ENCODE results near the gene APBA3.

The APBA3 gene

DNA sequence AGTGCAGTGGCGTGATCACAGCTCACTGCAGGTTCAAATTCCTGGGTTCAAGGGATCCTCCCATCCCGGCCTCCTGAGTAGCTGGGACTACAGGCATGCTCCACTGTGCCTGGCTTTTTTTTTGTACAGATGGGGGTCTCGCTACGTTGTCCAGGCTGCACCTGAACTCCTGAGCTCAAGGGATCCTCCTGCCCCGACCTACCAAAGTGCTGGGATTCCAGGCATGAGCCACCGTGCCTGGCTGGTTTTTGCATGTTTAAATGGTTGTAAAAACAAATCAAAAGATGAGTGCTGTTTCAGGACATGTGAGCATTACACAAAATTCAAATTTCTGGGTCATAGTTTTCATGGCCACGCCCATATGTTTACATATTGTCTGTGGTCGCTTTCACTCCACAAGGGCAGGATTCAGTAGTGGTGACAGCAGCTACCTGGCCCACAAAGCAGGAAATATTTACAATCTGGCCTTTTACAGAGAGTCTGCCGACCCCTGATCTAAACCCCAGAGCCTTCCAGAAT, 19.4 kb upstream of the APBA3 start:
- Histone ChIP-seq H3K27ac (ENCODE audit: low read depth, low read length) (no peak overlapping the region), H3K4me1 (ENCODE audit: control insufficient read depth in 1 of 2, insufficient read depth in 2 of 2, low read length in 2 of 2) (peaks cover 0 to 4% of the 10 kb centered on the region in 2 donors), H3K9ac (ENCODE audit: low read depth in 1 of 2, low read length in 2 of 2) (no peak overlapping the region), H3K4me3 (ENCODE audit: low read depth in 1 of 2, low read length in 2 of 2) (no peak overlapping the region), H3K36me3 (ENCODE audit: control insufficient read depth in 1 of 2, insufficient read depth in 2 of 2, low read length in 2 of 2) (no peaks in the 10 kb centered on the region), H3K9me3 (ENCODE audit: control insufficient read depth in 1 of 2, low read length in 2 of 2) (peaks cover 16 to 17% of the 10 kb centered on the region in 2 donors), H3K27me3 (ENCODE audit: control insufficient read depth in 1 of 2, insufficient read depth in 2 of 2, low read length in 2 of 2) (peaks cover 0 to 11% of the 10 kb centered on the region in 2 donors)

DNA sequence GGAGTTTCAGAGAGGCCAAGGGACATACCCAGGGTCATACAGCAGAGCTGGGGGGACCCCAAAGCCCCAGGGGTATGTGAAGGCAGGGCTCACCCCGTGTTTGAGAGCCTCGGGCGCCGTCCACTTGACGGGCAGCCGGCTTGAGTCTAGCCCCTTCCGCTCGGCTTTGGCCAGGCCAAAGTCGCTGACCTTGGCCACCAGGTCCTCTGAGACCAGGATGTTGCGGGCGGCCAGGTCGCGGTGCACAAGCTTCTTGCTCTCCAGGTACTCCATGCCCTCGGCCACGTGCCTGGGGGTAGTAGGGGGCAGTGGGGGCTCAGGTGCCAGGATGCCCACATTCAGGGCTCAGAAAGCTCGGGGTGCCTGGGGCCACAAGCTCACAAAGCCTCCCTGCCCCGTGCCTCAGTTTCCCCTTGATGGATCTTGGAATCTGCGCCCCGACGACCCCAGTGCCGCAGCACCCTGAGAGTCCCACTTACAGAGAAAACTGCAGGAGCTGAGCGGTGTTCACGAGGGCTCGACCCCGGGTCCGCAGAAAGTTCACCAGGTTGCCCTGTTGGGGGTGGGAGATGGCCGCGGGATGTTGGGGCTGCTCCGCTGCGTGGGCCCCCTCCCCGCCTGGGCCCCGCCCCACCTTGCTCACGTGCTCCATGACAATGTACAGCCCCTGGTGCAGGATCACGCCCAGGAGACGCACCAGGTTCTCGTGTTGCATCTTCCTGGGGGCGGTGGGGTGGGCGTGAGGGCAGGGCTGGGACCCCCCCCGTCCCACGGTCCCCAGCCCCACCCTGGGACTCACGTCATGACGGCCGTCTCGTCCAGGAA, 17.6 kb upstream of the APBA3 start:
- no peaks in the 10 kb centered on the region for H3K4me1 ChIP-seq (ENCODE audit: control insufficient read depth in 1 of 2, insufficient read depth in 2 of 2, low read length in 2 of 2)
- H3K27me3 ChIP-seq (ENCODE audit: control insufficient read depth in 1 of 2, insufficient read depth in 2 of 2, low read length in 2 of 2): no peaks in the 10 kb centered on the region
- H3K9ac ChIP-seq (ENCODE audit: low read depth in 1 of 2, low read length in 2 of 2): no peak overlapping the region
- no peak overlapping the region for H3K27ac ChIP-seq (ENCODE audit: low read depth, low read length)
- H3K4me3 ChIP-seq (ENCODE audit: low read depth in 1 of 2, low read length in 2 of 2): no peak overlapping the region
- no peaks in the 10 kb centered on the region for H3K36me3 ChIP-seq (ENCODE audit: control insufficient read depth in 1 of 2, insufficient read depth in 2 of 2, low read length in 2 of 2)
- peaks cover 16 to 17% of the 10 kb centered on the region in 2 donors for H3K9me3 ChIP-seq (ENCODE audit: control insufficient read depth in 1 of 2, low read length in 2 of 2)

DNA sequence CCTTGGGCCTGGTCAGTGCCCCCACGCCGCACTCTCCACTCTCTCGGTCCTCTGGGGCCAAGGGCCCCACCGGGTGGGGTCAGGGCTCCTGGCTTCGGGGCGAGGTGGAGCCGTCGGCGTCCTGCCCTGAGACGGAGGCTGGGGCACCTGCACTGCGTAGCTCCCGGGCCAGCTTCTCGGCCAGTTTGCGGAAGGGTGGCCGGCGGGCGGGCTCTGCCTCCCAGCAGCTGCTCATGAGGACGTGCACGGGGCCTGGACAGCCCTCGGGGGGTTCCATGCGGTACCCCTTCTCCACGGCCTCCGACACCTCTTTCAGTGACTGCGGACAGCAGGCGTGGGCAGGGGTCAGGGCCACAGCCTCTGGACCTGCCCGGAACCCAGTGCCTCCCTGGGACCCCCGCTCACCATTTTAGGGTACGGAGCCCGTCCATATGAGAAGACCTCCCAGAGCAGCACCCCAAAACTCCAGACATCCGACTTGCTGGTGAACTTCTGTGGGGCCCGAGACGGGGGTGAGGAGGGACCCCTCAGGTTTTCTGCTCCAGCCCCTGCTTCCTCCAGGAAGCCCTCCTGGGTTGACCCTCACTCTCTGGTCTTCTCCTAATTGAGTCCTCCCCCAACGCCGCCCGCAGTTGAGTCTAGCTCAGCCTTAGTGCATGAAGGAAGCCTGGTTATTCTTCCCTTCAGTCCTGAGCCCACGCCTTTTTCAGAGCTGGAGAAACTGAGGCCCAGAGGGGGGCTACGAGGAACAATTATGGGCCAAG, 16.8 kb upstream of the APBA3 start:
- H3K9ac ChIP-seq (ENCODE audit: low read depth in 1 of 2, low read length in 2 of 2): no peak overlapping the region
- H3K4me3 ChIP-seq (ENCODE audit: low read depth in 1 of 2, low read length in 2 of 2): no peak overlapping the region
- peaks cover 16 to 17% of the 10 kb centered on the region in 2 donors for H3K9me3 ChIP-seq (ENCODE audit: control insufficient read depth in 1 of 2, low read length in 2 of 2)
- no peaks in the 10 kb centered on the region for H3K36me3 ChIP-seq (ENCODE audit: control insufficient read depth in 1 of 2, insufficient read depth in 2 of 2, low read length in 2 of 2)
- no peak overlapping the region for H3K27ac ChIP-seq (ENCODE audit: low read depth, low read length)
- no peaks in the 10 kb centered on the region for H3K27me3 ChIP-seq (ENCODE audit: control insufficient read depth in 1 of 2, insufficient read depth in 2 of 2, low read length in 2 of 2)
- no peaks in the 10 kb centered on the region for H3K4me1 ChIP-seq (ENCODE audit: control insufficient read depth in 1 of 2, insufficient read depth in 2 of 2, low read length in 2 of 2)

DNA sequence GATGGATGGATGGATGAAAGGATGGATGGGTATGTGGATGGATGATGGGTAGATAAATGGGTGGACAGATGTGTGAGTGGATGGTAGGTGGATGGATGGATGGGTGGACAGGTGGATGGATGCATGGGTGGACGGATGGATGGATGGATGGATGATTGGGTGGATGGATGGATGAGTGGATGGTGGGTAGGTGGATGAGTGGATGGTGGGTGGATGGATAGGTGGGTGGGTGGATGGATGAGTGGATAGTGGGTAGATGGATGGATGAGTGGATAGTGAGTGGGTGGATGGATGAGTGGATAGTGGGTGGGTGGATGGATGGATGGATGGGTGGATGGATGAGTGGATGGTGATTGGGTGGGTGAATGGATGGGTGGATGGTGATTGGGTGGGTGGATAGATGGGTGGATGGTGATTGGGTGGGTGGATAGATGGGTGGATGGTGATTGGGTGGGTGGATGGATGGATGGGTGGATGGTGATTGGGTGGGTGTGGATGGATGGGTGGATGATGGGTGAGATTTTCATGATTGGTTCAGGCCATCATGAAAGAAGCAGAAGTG, 15.1 kb upstream of the APBA3 start:
- Histone ChIP-seq H3K27me3 (ENCODE audit: control insufficient read depth in 1 of 2, insufficient read depth in 2 of 2, low read length in 2 of 2) (no peaks in the 10 kb centered on the region), H3K4me3 (ENCODE audit: low read depth in 1 of 2, low read length in 2 of 2) (no peak overlapping the region), H3K27ac (ENCODE audit: low read depth, low read length) (no peak overlapping the region), H3K36me3 (ENCODE audit: control insufficient read depth in 1 of 2, insufficient read depth in 2 of 2, low read length in 2 of 2) (no peaks in the 10 kb centered on the region), H3K9ac (ENCODE audit: low read depth in 1 of 2, low read length in 2 of 2) (no peak overlapping the region), H3K4me1 (ENCODE audit: control insufficient read depth in 1 of 2, insufficient read depth in 2 of 2, low read length in 2 of 2) (no peaks in the 10 kb centered on the region), H3K9me3 (ENCODE audit: control insufficient read depth in 1 of 2, low read length in 2 of 2) (peaks cover 6 to 7% of the 10 kb centered on the region in 2 donors)

DNA sequence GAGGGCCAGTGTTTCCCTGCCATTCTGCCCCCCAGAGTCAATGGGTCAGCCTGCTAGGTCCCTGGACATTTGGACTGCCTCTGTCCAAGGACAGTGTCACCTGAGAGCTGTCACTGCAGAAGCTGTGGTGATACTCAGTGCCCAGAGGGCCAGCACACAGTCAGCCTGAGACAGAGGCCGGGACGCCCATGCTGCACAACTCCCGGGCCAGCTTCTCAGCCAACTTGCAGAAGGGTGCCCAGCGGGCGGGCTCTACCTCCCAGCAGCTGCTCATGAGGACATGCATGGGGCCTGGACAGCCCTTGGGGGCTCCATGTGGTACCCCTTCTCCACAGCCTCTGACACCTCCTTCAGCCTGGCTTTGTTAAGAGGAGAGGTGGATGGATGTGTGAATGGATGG, 14.3 kb upstream of the APBA3 start:
- no peak overlapping the region for H3K9ac ChIP-seq (ENCODE audit: low read depth in 1 of 2, low read length in 2 of 2)
- H3K36me3 ChIP-seq (ENCODE audit: control insufficient read depth in 1 of 2, insufficient read depth in 2 of 2, low read length in 2 of 2): no peaks in the 10 kb centered on the region
- H3K4me3 ChIP-seq (ENCODE audit: low read depth in 1 of 2, low read length in 2 of 2): no peak overlapping the region
- H3K27ac ChIP-seq (ENCODE audit: low read depth, low read length): no peak overlapping the region
- no peaks in the 10 kb centered on the region for H3K27me3 ChIP-seq (ENCODE audit: control insufficient read depth in 1 of 2, insufficient read depth in 2 of 2, low read length in 2 of 2)
- no peaks in the 10 kb centered on the region for H3K4me1 ChIP-seq (ENCODE audit: control insufficient read depth in 1 of 2, insufficient read depth in 2 of 2, low read length in 2 of 2)
- H3K9me3 ChIP-seq (ENCODE audit: control insufficient read depth in 1 of 2, low read length in 2 of 2): no peaks in the 10 kb centered on the region

DNA sequence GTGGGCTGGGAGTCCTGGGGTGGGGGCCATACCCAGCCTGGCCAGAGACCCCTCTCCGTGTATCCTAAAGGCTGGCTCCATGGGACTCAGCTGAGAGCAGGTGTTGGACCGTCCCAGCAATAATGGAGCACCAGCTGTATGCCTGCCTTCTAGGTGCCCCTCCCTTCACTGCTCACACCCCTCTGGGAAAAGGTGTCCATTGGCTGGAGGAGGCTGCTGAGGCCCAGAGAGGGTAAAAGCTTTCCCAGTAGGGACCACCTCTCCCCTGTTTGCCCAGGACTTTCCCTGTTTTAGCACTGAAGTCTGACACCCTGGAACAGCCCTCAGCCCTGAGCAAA, 13.9 kb upstream of the APBA3 start:
- H3K27ac ChIP-seq (ENCODE audit: low read depth, low read length): no peak overlapping the region
- H3K4me3 ChIP-seq (ENCODE audit: low read depth in 1 of 2, low read length in 2 of 2): no peak overlapping the region
- H3K9me3 ChIP-seq (ENCODE audit: control insufficient read depth in 1 of 2, low read length in 2 of 2): no peaks in the 10 kb centered on the region

DNA sequence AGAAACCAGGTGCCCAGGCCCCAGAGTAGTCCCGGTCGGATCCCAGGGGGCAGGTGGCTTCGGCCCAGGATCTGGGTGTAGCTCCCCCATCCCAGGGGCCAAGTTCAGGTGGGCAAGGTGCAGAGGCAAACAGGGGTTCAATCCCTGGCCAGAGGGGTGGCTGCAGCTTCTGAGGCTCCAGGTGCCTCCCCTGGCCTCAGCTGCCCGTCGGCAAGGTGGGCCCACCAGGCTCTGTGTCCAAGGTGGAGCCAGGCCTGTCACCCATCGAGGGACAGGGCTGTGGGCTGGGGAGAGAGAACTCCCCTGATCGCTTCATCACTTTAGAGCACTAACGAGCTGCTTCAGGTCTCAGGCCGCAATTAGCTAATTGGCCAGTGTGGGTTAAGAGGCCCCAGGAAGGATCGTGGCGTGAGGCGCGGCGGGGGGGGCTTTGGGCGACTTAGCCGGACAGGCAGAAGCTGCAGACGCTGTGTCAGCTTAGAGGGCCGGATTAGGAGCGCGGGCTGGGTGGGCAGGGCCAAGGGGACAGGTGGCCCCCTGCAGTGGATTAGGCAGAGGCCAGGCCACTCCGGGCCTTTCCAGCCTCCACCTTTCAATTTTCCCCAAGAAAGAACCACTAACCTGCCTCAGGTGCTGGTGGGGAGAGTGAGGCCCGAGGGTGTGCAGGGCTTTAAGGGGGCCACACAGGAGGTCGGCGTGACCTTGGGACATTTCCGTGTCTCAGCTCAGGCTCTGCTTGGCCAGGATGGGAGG, 13.3 kb upstream of the APBA3 start:
- no peaks in the 10 kb centered on the region for H3K36me3 ChIP-seq (ENCODE audit: control insufficient read depth in 1 of 2, insufficient read depth in 2 of 2, low read length in 2 of 2)
- no peak overlapping the region for H3K27ac ChIP-seq (ENCODE audit: low read depth, low read length)
- H3K27me3 ChIP-seq (ENCODE audit: control insufficient read depth in 1 of 2, insufficient read depth in 2 of 2, low read length in 2 of 2): no peaks in the 10 kb centered on the region
- no peak overlapping the region for H3K4me3 ChIP-seq (ENCODE audit: low read depth in 1 of 2, low read length in 2 of 2)
- H3K9ac ChIP-seq (ENCODE audit: low read depth in 1 of 2, low read length in 2 of 2): no peak overlapping the region
- H3K9me3 ChIP-seq (ENCODE audit: control insufficient read depth in 1 of 2, low read length in 2 of 2): no peaks in the 10 kb centered on the region
- no peaks in the 10 kb centered on the region for H3K4me1 ChIP-seq (ENCODE audit: control insufficient read depth in 1 of 2, insufficient read depth in 2 of 2, low read length in 2 of 2)

More for the DNA sequence above, 13.9 kb upstream of the APBA3 start:
- no peaks in the 10 kb centered on the region for H3K27me3 ChIP-seq (ENCODE audit: control insufficient read depth in 1 of 2, insufficient read depth in 2 of 2, low read length in 2 of 2)
- no peaks in the 10 kb centered on the region for H3K4me1 ChIP-seq (ENCODE audit: control insufficient read depth in 1 of 2, insufficient read depth in 2 of 2, low read length in 2 of 2)
- no peak overlapping the region for H3K9ac ChIP-seq (ENCODE audit: low read depth in 1 of 2, low read length in 2 of 2)
- H3K36me3 ChIP-seq (ENCODE audit: control insufficient read depth in 1 of 2, insufficient read depth in 2 of 2, low read length in 2 of 2): no peaks in the 10 kb centered on the region

DNA sequence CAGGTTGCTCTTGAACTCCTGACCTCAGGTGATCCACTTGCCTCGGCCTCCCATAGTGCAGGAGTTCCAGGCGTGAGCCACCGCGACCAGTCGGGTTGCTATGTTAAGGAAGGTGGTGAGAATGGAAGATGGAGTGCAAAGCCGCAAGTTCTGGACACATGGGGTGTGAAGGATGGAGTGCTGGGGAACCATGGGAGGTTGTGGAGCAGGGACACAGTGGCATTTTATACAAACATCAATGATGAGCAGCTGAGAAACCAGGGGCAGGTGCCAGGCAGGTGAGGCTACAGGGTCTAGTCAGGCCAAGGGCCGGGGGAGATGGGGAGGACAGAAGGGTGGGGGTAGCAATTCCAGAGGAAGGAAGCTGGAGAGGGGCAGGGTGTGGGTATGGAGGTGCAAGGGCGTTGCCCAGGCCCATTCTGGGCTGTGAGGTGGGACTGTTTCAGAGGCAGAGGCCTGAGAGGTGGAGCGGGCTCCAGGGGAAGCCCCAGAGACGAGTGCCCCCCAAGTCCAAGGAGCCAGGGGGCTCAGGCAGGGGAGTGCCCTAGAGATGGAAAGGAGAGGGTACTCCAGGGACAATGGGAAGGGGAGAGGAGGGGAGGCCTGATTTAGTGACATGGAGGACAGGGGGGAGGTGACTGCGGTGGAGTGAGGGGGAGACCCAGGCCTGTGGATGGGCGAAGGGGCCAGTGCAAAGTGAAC, 12.5 kb upstream of the APBA3 start:
- H3K9ac ChIP-seq (ENCODE audit: low read depth in 1 of 2, low read length in 2 of 2): no peak overlapping the region

DNA sequence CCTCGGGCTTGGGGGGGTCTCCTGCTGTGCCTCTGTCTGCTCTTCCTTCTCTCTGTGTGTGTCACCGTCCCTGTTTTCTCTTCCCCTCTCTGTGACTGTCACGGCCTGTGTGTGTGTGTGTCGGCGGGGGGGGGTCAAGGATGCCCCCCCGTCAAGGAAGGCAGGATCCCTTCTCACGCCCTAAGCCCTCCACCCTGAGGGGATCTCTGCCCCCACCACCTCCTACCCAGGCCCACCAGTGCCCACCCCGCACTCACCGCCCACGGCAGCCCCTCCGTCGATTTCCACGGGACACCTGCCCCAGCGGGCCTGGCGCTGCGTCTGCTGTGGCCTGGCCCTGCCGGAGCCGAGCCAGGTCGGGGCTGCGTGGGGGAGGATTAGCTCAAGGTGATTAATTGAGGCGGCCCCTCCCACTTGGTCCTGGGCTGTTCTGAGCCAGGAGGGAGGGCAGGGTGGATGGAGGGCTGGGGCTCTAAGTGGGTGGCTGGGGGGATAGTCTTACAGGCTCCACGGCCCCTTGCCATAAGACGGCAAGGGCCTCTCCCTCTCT, 10.5 kb upstream of the APBA3 start, which contains the start of gene RAX2:
Gene RAX2, minus strand, starts transcription at position 323 of the 550 bp plus-strand sequence. CDS start 486 bp downstream, outside the sequence.
- Histone ChIP-seq H3K4me1 (ENCODE audit: control insufficient read depth in 1 of 2, insufficient read depth in 2 of 2, low read length in 2 of 2) (no peaks in the 10 kb centered on the region), H3K36me3 (ENCODE audit: control insufficient read depth in 1 of 2, insufficient read depth in 2 of 2, low read length in 2 of 2) (peaks cover 10 to 17% of the 10 kb centered on the region in 2 donors), H3K27me3 (ENCODE audit: control insufficient read depth in 1 of 2, insufficient read depth in 2 of 2, low read length in 2 of 2) (no peaks in the 10 kb centered on the region), H3K9ac (ENCODE audit: low read depth in 1 of 2, low read length in 2 of 2) (no peak within 1 kb of the TSS), H3K9me3 (ENCODE audit: control insufficient read depth in 1 of 2, low read length in 2 of 2) (no peaks in the 10 kb centered on the region), H3K27ac (ENCODE audit: low read depth, low read length) (no peak within 1 kb of the TSS), H3K4me3 (ENCODE audit: low read depth in 1 of 2, low read length in 2 of 2) (no peak within 1 kb of the TSS)

More for the DNA sequence above, 12.5 kb upstream of the APBA3 start:
- Histone ChIP-seq H3K27ac (ENCODE audit: low read depth, low read length) (no peak overlapping the region), H3K36me3 (ENCODE audit: control insufficient read depth in 1 of 2, insufficient read depth in 2 of 2, low read length in 2 of 2) (peaks cover 0 to 4% of the 10 kb centered on the region in 2 donors), H3K27me3 (ENCODE audit: control insufficient read depth in 1 of 2, insufficient read depth in 2 of 2, low read length in 2 of 2) (no peaks in the 10 kb centered on the region), H3K9me3 (ENCODE audit: control insufficient read depth in 1 of 2, low read length in 2 of 2) (no peaks in the 10 kb centered on the region), H3K4me3 (ENCODE audit: low read depth in 1 of 2, low read length in 2 of 2) (no peak overlapping the region), H3K4me1 (ENCODE audit: control insufficient read depth in 1 of 2, insufficient read depth in 2 of 2, low read length in 2 of 2) (no peaks in the 10 kb centered on the region)

All from duodenal mucosa (tissue), 2 donors.